Lung (tissue), 12 donors: ENCODE results near the gene CDK5RAP2. TPM values are rescaled to one million over a fixed set of nuclear protein-coding genes. Genes with fewer than 3 reads are reported as not detected.

Experiments
- ATAC-seq: fragments of 200-7000 bp; cut with Tn5 transposase; one replicate; pipeline ENCODE4 v1.9.1; 2020; ENCODE audit warnings: moderate number of reproducible peaks; ENCODE audit not compliant: insufficient read depth, low FRiP score
- DNase-seq, 3 donors: peaks; one replicate each; pipeline ENCODE4 v3.0.0-alpha.2; 2013 to 2017
- H3K27ac ChIP-seq, 2 donors: one replicate each; pipeline ENCODE4 v1.5.1; 2013; ENCODE audit warnings: mild to moderate bottlenecking in 2 of 2, moderate library complexity in 2 of 2, control low read depth in 1 of 2, inconsistent platforms in 1 of 2, low read depth in 1 of 2, low read length in 1 of 2
- H3K27me3 ChIP-seq, 3 donors: one replicate each; pipeline ENCODE4 v1.5.1; 2013; ENCODE audit warnings: low read length in 2 of 3; ENCODE audit not compliant: control insufficient read depth in 3 of 3, insufficient read depth in 3 of 3
- H3K36me3 ChIP-seq, 4 donors: one replicate each; pipeline ENCODE4 v1.5.1; 2013; ENCODE audit warnings: low read length in 4 of 4, mild to moderate bottlenecking in 1 of 4, moderate library complexity in 1 of 4; ENCODE audit not compliant: control insufficient read depth in 4 of 4, insufficient read depth in 4 of 4
- H3K4me1 ChIP-seq, 5 donors: one replicate each; pipeline ENCODE4 v1.5.1; 2013; ENCODE audit warnings: low read length in 5 of 5, mild to moderate bottlenecking in 2 of 5, moderate library complexity in 1 of 5; ENCODE audit not compliant: control insufficient read depth in 5 of 5, insufficient read depth in 5 of 5
- H3K4me3 ChIP-seq: one replicate; pipeline ENCODE4 v1.5.1; 2013; ENCODE audit warnings: mild to moderate bottlenecking, control low read depth, moderate library complexity
- H3K9ac ChIP-seq, 2 donors: one replicate each; pipeline ENCODE4 v1.5.1; 2013; ENCODE audit warnings: low read length in 2 of 2, control low read depth in 1 of 2; ENCODE audit not compliant: insufficient read depth in 1 of 2
- H3K9me3 ChIP-seq, 4 donors: one replicate each; pipeline ENCODE4 v1.5.1; 2013; ENCODE audit warnings: low read length in 3 of 4, mild to moderate bottlenecking in 1 of 4, moderate library complexity in 1 of 4; ENCODE audit not compliant: control insufficient read depth in 4 of 4, insufficient read depth in 3 of 4
- WGBS, 2 donors: extraction: QIAGEN DNeasy Blood & Tissue Kit; methylation state at CpG; one replicate each; pipeline ENCODE4 v1.1.7; 2013; 5-methylcytosine and 5-hydroxymethylcytosine counted together
- polyA plus RNA-seq, 2 donors: library from polyadenylated mRNA; stranded (reverse); fragments of 200-250 nt; gene quantifications; one replicate each; pipeline ENCODE4 v1.2.1, GENCODE V29; 2013
- total RNA-seq, 2 donors: library from RNA; depleted of rRNA in 1 of 2; stranded (reverse); fragments of >200 nt in 1 of 2; gene quantifications; one replicate each; pipeline ENCODE4 v1.2.1, GENCODE V29; 2014 to 2021
- TF ChIP-seq, protein P1 (sequence below): IDR thresholded peaks from 2 replicates; pipeline ENCODE4 v1.5.1; 2012; ENCODE audit warnings: mild to moderate bottlenecking; ENCODE audit errors: control extremely low read depth, extremely low read depth
- donor health status: control.
- donor health status: control.
- donor health status: Bipolar disorder and iron deficiency.
- donor health status: healthy.
- donor health status: DM: yes; HTN: yes; CAD: no.

CDK5RAP2 gene
- total and polyA plus RNA-seq, 4 donors: 25.6 to 65.7 (median 35.9) TPM

- H3K4me1 ChIP-seq: no peaks in the 10 kb centered on the region
- peaks cover 5 to 19% (median 12%) of the 10 kb centered on the region in 4 donors for H3K36me3 ChIP-seq
- no peaks in the 10 kb centered on the region for H3K9me3 ChIP-seq
- ATAC-seq (peak; percentile 75), DNase-seq (peak in 2 of 3 donors; percentile 12 to 24)
- H3K9ac ChIP-seq: no peak overlapping the region
- TF ChIP-seq, protein P1, sequence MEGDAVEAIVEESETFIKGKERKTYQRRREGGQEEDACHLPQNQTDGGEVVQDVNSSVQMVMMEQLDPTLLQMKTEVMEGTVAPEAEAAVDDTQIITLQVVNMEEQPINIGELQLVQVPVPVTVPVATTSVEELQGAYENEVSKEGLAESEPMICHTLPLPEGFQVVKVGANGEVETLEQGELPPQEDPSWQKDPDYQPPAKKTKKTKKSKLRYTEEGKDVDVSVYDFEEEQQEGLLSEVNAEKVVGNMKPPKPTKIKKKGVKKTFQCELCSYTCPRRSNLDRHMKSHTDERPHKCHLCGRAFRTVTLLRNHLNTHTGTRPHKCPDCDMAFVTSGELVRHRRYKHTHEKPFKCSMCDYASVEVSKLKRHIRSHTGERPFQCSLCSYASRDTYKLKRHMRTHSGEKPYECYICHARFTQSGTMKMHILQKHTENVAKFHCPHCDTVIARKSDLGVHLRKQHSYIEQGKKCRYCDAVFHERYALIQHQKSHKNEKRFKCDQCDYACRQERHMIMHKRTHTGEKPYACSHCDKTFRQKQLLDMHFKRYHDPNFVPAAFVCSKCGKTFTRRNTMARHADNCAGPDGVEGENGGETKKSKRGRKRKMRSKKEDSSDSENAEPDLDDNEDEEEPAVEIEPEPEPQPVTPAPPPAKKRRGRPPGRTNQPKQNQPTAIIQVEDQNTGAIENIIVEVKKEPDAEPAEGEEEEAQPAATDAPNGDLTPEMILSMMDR: no peak
- 42 to 50% methylated on average over 5 of the region's 5 CpGs for WGBS, 2 donors
- H3K27me3 ChIP-seq: no peaks in the 10 kb centered on the region
- no peak overlapping the region for H3K27ac ChIP-seq
- no peak overlapping the region for H3K4me3 ChIP-seq
These were observed 88.9 kb downstream of the CDK5RAP2 start for GRCh38 chr9:120490888-120491595.

- Histone ChIP-seq H3K9ac (no peak overlapping the region), H3K27ac (peak overlapping the region in 1 of 2 donors; percentile 23)
These were observed 93.1 kb downstream of the CDK5RAP2 start for GRCh38 chr9:120486835-120487234.

GRCh38 chr9:120486347-120486746 is 93.6 kb downstream of the CDK5RAP2 start:
- peak overlapping the region in 1 of 2 donors; percentile 23 for H3K27ac ChIP-seq
- H3K36me3 ChIP-seq: peaks cover 14 to 28% (median 20%) of the 10 kb centered on the region in 4 donors
- TF ChIP-seq, protein P1: no peak
- DNase-seq (no peak), ATAC-seq (no peak)
- no peak overlapping the region for H3K9ac ChIP-seq
- H3K4me3 ChIP-seq: no peak overlapping the region
- no peaks in the 10 kb centered on the region for H3K4me1 ChIP-seq
- 74 to 87% methylated on average over 4 of the region's 4 CpGs for WGBS, 2 donors
- no peaks in the 10 kb centered on the region for H3K27me3 ChIP-seq
- no peaks in the 10 kb centered on the region for H3K9me3 ChIP-seq

More at GRCh38 chr9:120486835-120487234, 93.1 kb downstream of the CDK5RAP2 start:
- H3K4me1 ChIP-seq: no peaks in the 10 kb centered on the region
- no peak overlapping the region for H3K4me3 ChIP-seq
- ATAC-seq: no peak
- peak in 1 of 3 donors; percentile 21 for DNase-seq
- 72 to 82% methylated on average over 6 of the region's 6 CpGs for WGBS, 2 donors
- peaks cover 14 to 28% (median 19%) of the 10 kb centered on the region in 4 donors for H3K36me3 ChIP-seq
- H3K27me3 ChIP-seq: no peaks in the 10 kb centered on the region
- TF ChIP-seq, protein P1: no peak
- H3K9me3 ChIP-seq: no peaks in the 10 kb centered on the region
